SIG-M5 (cell line): ENCODE data around the gene NOTUM.
"Not testable (repeated sequence)": the region's sequence is repeated elsewhere in the genome, so short reads cannot be mapped to it uniquely, and the experiment has no call there.

ENCODE experiments used
- DNase-seq: peaks from one replicate; lab custom pipeline; 2025; lab: John Stamatoyannopoulos, UW

NOTUM gene

GRCh38 chr17:81996232-81996756 is 35.3 kb upstream of the NOTUM start:
- DNase-seq, result no peak

- no peak for DNase-seq
These were observed 34.7 kb upstream of the NOTUM start for GRCh38 chr17:81995463-81996231.

- no peak for DNase-seq
These were observed 33.8 kb upstream of the NOTUM start for GRCh38 chr17:81994593-81995462.

- DNase-seq, result no peak
These were observed 33.0 kb upstream of the NOTUM start for GRCh38 chr17:81993729-81994592.

- no peak for DNase-seq
These were observed 31.5 kb upstream of the NOTUM start for GRCh38 chr17:81992306-81993102.

GRCh38 chr17:81991684-81992305 is 30.8 kb upstream of the NOTUM start:
- no peak for DNase-seq

- no peak for DNase-seq
These were observed 30.1 kb upstream of the NOTUM start for GRCh38 chr17:81990836-81991683.

GRCh38 chr17:81987161-81987770 is 26.3 kb upstream of the NOTUM start:
- DNase-seq, result no peak

GRCh38 chr17:81986606-81987005 is 25.6 kb upstream of the NOTUM start:
- no peak for DNase-seq

GRCh38 chr17:81984773-81985410 is 23.9 kb upstream of the NOTUM start:
- DNase-seq, result no peak

- no peak for DNase-seq
These were observed 22.8 kb upstream of the NOTUM start for GRCh38 chr17:81983639-81984373.

GRCh38 chr17:81983011-81983638 is 22.1 kb upstream of the NOTUM start:
- DNase-seq, result no peak

GRCh38 chr17:81981511-81981910 is 20.5 kb upstream of the NOTUM start:
- DNase-seq, result not testable (repeated sequence)

GRCh38 chr17:81980707-81981343 is 19.8 kb upstream of the NOTUM start:
- no peak for DNase-seq

GRCh38 chr17:81980122-81980521 is 19.1 kb upstream of the NOTUM start:
- DNase-seq, result no peak

- DNase-seq, result no peak
These were observed 17.7 kb upstream of the NOTUM start for GRCh38 chr17:81978524-81979298.
